Measurements from ENCODE around the gene SLC6A19.

Gene SLC6A19

DNA sequence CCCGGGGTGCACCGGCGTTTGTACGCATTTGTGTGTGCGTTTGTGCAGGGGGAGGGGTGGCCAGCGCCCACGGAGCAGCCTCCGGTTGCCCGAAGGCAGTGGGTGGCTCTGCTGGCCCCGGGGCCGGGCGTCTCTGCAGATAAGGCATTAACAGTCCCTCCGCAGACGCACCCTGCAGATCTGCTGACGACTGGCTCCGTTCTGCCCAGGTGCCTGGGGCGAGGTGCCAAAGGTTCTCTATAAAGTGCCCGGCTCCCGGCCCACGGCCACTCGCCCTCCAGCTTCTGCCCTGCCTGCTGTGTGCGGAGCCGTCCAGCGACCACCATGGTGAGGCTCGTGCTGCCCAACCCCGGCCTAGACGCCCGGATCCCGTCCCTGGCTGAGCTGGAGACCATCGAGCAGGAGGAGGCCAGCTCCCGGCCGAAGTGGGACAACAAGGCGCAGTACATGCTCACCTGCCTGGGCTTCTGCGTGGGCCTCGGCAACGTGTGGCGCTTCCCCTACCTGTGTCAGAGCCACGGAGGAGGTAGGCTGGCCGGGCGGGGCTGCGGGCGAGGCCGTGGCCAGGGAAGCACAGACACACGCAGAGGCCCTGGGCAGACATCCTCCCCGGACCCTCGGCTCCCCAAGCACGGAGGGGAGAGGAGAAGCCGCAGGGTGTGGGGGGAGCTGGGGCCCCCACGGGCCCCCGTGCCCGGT, at the start of gene SLC6A19:
Gene SLC6A19, plus strand, starts transcription at position 269 of the 699 bp plus-strand sequence. Its CDS starts 56 bp downstream, at position 325.
- in situ Hi-C loops (cut with HindIII; ENCODE audit: low sequenced_read_pairs) = loop anchor here (25.0 kb wide), 2 partner anchors 261 to 461 kb away; no protein-coding TSS in a partner anchor

DNA sequence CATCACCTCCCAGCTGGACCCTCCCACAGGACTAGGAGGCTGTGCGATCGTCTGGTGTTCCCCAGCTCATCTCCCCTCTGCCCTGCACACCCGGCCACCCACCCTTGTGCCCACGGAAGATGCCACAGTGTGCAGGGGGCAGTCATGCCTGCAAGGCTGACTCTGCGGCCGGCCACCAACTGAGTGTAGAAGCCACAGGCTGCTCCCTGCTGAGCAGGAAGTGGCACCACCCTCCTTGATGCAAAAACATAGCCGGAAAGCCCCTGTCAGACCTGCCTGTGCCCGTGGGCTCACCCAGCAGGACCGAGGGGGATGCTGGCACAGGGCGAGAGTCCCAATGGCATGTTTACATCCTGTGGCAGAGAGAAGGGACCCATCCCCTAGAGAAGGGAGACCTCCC, 49.2 kb upstream of the SLC6A19 start:
- in situ Hi-C loops (cut with HindIII; ENCODE audit: low sequenced_read_pairs) = loop anchor here (25.0 kb wide), 1 partner anchor 240 kb away; no protein-coding TSS in a partner anchor

DNA sequence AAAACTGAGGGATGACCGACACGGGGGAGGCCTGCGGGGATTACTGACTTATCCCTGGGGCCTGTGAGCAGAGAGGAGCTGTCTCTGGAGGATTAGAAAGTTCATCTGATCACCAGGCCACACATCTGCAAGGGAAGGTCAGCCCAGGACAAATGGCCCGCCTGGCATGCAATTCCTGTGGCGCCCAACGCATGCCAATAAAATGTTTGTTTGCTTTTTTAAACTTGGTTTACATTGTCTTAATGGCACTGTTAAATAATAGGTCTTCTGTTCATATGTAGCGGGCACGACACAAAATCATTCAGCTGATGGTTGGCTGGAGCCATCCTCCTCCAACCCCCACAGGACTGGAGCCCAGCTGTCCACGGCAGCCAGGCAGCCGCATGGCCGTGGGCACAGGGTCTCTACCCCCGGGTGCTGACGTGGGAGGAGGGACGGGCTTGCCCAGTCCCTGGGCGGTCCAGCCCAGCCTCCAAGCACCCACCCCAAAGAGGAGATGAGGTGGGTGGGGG, 48.6 kb upstream of the SLC6A19 start:
- in situ Hi-C loops (cut with HindIII; ENCODE audit: low sequenced_read_pairs) = loop anchor here (25.0 kb wide), 1 partner anchor 241 kb away; no protein-coding TSS in a partner anchor

DNA sequence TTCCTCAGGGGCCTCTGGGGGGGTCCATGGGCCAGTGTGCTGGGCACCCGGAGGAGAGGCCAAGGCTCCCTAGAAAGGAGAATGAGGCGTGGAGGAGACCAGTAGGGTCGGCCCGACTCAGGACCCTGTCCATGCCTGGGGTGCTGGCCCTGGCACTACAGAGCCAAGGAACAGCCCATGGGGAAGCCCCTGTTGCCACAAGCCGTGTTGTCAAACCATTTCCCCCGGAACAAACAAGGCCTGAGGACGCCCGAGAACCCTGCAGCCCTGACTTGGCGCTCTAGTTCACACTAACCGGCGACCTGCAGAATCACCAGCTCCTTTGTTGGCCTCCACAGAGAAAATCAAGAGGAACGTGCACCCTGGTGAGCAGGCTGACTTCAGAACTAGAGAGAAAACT, 48.0 kb upstream of the SLC6A19 start:
- in situ Hi-C loops (cut with HindIII; ENCODE audit: low sequenced_read_pairs) = loop anchor here (25.0 kb wide), 1 partner anchor 241 kb away; no protein-coding TSS in a partner anchor

DNA sequence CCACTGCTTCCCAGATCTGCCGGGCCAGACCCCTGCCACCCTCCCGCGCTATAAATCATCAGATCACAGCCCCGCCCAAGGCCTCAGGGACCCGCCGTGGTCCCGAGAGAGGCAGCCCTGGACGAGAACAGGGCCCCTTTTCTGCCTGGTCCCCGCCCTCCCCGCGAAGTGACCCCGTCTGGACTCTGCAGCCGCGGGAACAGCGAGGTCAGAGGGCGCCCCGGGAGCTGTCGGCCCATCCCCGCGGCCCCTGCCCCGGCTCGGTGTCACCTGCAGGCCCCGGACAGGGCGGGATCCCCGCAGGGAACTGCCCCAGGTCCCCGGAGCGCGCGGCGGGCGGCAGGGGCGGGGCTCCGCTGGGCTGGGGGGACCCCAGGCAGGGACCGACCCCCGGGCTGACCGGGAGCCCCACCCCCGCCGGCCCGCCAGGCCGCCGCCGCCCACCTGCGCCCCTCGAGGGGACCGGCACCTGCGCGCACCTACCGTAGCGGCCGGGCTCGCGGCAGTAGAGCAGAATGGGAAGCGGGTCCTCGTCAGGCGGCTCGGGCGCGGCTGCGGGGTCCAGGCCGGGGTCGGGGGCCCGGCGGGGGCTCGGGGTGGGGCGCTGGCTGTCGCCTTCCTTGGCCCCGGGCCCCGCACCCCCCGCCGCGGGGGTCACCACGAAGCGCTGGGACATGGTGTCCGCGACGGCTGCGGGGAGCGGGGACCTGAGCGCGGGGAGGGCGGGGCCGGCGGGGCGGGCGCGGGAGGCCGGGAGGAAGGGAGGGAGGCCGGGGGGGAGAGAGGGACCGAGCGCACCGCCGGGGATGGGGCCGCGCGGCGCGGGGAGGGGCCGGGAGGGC, 46.0 kb upstream of the SLC6A19 start:
- in situ Hi-C loops (cut with HindIII; ENCODE audit: low sequenced_read_pairs) = loop anchor here (25.0 kb wide), 1 partner anchor 243 kb away; no protein-coding TSS in a partner anchor

DNA sequence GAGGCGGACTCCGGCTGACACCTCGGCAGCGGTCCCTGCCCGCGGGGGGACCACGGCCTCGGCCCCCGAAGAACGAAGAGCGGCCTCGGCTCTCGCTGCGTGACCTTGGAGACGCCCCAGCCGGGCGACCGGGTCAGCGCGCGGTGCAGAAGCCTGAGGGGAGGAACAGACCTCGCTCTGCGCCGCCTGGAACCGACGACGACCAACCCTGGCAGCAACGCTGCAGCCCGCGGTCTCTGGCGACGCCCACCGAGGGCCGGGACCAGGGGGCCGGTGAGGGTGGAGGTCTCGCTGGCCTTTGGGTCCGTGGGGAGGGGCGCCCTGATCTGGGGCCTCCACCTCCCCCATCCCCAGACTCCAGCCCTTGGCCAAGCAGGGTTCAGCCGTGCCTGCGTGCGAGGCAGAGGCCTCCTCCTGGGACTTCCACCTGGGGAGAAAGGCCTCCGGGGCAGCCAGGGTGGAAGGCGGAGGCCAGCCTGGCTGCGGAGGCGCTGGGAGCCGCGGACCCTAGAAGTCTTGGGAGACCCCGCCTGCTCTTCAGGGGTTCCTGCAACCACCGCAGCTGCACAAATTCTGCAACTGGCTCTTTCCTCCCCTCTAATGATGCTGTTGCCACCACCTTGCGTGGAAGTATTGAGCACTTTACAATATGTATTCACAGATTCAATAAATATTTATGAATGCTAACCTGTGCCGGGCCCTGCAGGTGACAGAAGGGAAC, 45.2 kb upstream of the SLC6A19 start:
- in situ Hi-C loops (cut with HindIII; ENCODE audit: low sequenced_read_pairs) = loop anchor here (25.0 kb wide), 1 partner anchor 244 kb away; no protein-coding TSS in a partner anchor

DNA sequence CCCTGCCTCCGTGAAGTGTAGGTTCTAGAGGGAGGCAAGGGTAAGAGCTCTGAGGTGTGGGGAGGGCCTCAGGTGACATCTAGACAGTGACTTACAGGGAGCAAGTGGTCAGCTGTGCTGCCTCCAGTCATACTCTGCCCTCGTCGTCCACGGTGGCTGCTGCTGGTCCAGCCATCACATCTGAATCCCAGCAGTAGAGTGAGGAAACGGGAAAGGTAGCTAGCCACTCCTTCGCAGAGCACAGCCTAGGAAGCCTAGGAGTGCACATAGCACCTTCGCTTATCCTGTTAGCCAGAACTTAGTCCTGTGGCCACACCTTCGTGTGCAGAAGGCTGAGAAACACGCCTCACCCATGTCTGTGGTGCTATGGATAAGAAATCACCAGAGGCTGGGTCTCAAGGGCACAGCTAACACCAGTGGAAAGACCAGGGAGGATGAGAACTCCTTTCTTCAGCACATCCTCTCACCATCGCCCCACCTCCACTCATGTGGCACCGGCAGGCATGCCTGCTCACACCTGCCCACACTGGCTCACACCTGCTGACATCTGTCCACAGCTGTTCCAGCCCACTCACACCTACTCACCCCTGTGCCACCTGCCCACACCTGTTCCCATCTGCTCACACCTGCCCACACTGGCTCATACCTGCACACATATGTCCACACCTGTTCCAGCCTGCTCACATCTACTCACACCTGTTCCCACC, 44.5 kb upstream of the SLC6A19 start:
- in situ Hi-C loops (cut with HindIII; ENCODE audit: low sequenced_read_pairs) = loop anchor here (25.0 kb wide), 1 partner anchor 245 kb away; no protein-coding TSS in a partner anchor

DNA sequence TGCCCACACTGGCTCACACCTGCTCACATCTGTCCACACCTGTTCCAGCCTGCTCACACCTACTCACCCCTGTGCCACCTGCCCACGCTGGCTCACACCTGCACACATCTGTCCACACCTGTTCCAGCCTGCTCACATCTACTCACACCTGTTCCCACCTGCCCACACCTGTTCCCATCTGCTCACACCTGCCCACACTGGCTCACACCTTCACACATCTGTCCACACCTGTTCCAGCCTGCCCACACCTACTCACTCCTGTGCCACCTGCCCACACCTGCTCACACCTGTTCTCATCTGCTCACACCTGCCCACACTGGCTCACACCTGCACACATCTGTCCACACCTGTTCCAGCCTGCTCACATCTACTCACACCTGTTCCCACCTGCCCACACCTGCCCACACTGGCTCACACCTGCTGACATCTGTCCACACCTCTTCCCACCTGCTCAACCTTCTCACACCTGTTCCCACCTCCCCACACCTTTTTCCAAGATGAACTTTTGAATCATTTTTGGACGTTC, 43.9 kb upstream of the SLC6A19 start:
- in situ Hi-C loops (cut with HindIII; ENCODE audit: low sequenced_read_pairs) = loop anchor here (25.0 kb wide), 1 partner anchor 245 kb away; no protein-coding TSS in a partner anchor

DNA sequence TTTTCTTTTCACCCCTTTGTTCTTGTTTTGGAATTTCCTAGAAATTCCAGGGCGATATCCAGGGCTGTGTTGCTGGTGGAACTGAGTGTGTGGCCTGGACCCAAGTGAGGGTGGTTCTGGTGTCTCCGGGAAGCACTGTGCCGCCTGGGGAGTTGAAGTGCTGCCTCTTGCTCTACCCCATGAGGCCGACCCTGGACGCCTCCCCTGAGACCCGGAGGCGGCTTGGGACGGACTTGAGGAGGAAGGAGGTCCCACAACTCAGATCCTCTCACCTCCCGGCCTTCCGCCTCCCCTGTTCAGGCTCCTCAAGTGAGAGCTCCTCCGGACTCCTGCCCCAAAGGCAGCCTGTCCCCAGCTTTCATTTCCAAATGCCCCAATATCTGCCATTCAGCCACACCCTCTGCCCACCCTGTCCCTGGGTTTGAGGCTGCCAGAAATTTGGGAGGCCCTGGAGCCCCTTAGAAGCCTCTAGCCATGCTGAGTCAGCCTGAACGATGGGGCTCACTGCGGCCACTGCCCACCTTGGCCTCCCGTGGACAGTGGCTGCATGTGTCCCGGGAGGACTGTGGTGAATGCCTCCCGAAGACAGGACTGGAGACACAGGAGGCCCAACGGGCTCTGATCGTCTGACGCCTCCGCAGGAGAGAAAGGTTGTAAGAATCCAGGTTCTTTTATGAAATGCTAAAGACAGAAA, 42.6 kb upstream of the SLC6A19 start:
- in situ Hi-C loops (cut with HindIII; ENCODE audit: low sequenced_read_pairs) = loop anchor here (25.0 kb wide), 1 partner anchor 246 kb away; no protein-coding TSS in a partner anchor

DNA sequence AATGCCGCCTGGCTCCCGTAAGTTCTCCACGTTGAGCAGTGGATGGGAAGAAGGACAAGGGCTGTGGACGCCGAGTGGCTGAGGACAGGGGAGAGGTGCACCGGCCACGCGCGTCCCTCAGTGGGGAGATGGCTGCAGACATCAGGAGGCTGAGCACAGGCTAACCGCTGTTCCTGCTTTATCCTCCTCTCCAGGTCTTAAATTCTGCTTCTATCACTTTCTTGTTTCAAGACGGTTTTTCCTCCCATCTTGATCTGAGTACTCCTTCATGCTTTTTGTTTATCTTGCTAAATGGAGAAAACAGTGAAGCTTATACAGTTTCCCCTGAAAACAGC, 42.1 kb upstream of the SLC6A19 start:
- in situ Hi-C loops (cut with HindIII; ENCODE audit: low sequenced_read_pairs) = loop anchor here (25.0 kb wide), 1 partner anchor 247 kb away; no protein-coding TSS in a partner anchor

DNA sequence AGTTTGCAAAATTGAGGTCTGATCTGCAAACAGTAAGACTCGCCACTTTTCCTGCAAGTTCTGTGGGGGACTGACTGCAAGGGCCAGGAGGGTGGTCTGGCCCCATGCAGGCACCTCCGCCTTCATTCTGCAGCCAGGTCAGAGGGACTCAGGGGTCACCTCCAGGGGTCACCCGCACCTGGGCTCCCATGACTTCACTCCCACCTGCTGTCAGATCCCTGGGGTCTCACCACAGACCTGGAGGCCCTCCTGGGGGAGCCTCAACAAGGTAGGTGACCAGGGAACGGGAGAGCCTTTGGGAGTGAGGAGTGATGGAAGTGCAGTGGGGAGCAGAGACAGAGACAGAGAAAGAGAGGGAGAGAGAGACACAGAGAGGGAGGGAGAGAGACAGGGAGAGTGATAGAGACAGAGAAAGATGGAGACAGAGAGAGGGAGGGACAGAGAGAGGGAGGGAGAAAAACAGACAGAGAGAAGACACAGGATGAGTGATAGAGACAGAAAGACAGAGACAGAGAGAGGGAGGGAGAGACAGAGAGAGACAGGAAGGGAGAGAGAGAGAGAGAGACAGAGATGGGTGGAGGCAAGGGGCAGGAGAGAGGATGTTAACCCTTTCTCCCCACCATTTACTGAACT, 41.5 kb upstream of the SLC6A19 start:
- in situ Hi-C loops (cut with HindIII; ENCODE audit: low sequenced_read_pairs) = loop anchor here (25.0 kb wide), 1 partner anchor 248 kb away; no protein-coding TSS in a partner anchor

DNA sequence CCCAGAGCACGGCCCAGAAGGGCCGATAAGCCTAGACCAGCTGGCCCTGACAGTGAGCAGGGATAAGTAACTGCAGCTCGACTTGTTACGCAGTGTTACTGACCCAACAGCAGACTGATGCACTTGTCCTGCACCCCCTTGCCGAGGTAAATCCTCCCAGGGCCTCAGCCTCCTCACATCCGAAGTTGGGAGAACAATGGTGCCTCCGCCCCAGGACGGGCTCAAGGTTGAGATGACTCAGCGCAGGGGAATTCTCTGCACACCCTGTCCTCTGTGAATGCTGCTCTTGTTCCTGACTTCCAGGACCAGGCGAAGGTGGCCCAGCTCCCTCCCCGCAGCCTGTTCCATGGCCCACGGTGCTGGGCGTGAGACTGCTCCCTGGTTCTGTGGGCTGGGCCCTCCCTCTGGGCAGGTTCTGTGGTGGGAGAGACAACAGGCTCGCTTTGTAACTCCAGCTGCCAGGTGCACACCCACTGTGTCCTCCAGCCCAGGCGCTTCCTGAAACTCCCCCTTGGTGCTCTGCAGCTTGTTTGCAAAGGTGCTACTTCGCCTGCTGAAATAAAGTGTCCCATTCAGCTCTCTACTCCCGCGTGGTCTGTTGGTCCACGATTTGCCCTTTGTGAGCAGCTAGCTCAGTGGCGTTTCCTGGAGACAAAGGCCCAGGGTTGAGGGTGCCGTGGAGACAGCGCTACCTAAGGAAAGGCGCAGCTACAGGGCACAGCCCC, 40.1 kb upstream of the SLC6A19 start:
- in situ Hi-C loops (cut with HindIII; ENCODE audit: low sequenced_read_pairs) = loop anchor here (25.0 kb wide), 1 partner anchor 249 kb away; no protein-coding TSS in a partner anchor

DNA sequence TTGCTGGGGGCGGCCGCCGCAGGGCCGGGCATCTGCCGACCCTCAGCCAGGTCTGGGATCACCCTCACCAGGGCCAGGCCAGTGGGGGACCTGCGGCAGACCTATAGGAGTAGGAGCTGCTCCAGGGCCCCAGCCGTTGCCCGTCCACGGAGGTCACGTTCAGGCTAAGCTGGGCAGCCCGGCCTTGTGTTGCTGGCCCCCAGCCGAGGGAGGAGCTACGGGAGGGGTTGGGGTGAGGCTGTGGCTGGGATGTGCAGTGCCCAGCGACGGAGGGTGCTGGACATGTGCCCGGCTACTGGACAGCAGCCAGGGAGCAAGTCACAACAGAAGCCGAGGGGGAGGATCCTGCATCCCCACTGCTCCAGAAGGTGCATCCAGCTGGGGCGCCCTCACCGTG, 39.6 kb upstream of the SLC6A19 start:
- in situ Hi-C loops (cut with HindIII; ENCODE audit: low sequenced_read_pairs) = loop anchor here (25.0 kb wide), 1 partner anchor 250 kb away; no protein-coding TSS in a partner anchor

DNA sequence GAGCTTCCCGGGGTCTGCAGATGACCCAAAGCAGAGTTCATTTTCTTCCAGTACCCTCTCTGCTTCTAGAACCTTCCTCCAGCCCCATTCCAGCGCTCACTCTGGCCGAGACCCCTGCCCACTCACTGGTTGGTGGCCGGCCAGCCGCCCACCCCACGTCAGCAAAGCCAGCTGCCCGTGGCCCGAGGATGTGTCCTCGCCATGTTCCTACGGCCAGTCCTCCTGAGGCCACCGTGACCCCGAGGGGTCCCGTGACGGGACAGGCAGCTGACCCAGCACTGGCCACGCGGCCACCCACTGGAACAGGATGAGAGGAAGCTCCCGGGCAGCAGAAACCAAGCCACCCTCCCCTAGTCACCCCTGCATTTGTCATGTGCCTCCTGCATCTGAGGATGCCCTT, 39.1 kb upstream of the SLC6A19 start:
- in situ Hi-C loops (cut with HindIII; ENCODE audit: low sequenced_read_pairs) = loop anchor here (25.0 kb wide), 1 partner anchor 250 kb away; no protein-coding TSS in a partner anchor

DNA sequence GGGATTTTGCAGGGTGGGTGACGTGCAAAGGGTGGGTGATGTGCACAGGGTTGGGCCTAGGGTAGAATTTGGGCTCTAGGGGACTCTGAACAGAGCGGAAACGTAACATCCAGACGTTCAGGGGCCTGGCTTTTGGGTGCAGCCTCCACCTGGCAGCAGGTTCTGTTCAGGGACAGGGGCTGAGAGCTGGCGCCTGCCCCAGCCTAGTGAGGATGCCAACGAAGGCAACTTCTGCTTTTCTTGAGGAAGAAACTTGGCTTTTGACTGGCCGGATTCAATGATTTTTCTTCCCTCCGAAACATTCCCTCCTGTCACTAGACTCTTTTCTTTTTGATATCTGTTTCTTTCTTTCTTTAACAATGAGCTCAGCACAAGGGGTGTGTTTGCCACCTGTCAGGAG, 38.6 kb upstream of the SLC6A19 start:
- in situ Hi-C loops (cut with HindIII; ENCODE audit: low sequenced_read_pairs) = loop anchor here (25.0 kb wide), 1 partner anchor 250 kb away; no protein-coding TSS in a partner anchor

DNA sequence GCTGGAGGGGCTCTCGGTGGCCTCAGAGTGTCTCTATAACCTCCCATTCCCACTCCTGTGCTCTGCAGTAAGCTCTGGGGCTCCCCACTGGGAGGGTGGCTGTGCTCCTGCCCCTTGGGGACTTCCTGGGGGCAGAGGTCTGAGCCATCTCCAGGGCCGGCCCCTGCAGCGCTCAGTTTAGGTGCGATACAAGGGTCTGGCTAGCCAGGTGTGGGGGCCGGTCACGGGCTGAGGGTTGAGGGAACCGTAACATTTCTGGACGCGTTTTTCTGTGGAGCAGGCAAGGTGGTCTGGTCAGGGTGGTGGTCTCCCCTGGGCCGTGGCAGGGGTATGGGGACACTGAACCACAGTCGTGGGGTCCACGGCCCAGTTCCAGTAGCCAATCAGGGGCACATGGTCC, 38.0 kb upstream of the SLC6A19 start:
- in situ Hi-C loops (cut with HindIII; ENCODE audit: low sequenced_read_pairs) = loop anchor here (25.0 kb wide), 1 partner anchor 251 kb away; no protein-coding TSS in a partner anchor

DNA sequence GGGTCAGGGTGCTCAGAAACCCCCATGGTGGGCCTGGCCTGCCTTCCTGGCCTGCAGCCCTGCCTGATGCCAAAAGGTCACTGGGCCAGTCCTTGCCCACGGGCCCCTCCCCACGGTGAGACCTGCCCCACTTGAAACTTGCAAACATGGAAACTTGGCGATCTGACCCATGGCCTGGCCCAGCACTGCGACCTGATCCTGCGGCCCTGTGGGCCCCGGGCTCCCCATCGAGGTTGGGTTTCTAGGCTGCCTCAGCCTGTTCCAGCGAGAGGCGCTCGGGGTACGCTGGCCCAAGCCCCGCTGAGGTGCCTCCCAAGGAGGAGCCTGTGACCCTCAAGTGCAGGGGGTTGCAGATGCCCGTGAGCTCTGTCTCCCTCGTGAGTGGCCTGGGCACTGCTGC, 37.5 kb upstream of the SLC6A19 start:
- in situ Hi-C loops (cut with HindIII; ENCODE audit: low sequenced_read_pairs) = loop anchor here (25.0 kb wide), 1 partner anchor 252 kb away; no protein-coding TSS in a partner anchor

All from DLD1 (cell line).